NCI-H146 (cell line): ENCODE data around the gene LNPK.
A peak's percentile ranks its signal among the peaks of the same experiment; 100 is the strongest.
"Not testable (repeated sequence)": the region's sequence is repeated elsewhere in the genome, so short reads cannot be mapped to it uniquely, and the experiment has no call there.

Source experiments
- DNase-seq: peaks from one replicate; lab custom pipeline; 2025; lab: John Stamatoyannopoulos, UW

Gene LNPK

GRCh38 chr2:175973373-175973772 lies 28.7 kb downstream of the LNPK start:
- DNase-seq = no peak

DNA sequence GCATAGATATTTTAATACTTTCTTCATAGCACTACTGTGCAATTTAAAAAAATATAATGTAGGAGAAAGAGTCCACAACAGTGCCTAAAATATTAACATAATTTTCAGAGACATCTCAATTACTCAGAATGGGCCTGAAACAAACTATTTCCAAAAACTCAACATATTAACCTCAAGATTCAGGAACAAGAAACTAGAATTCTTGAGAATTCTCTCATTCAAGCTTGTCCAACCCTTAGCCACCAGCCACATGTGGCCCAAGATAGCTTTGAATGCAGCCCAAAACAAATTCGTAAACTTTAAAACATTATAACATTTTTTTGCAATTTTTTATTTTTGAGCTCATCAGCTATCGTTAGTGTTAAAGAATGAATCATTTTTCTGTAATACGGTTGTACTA lies 35.2 kb downstream of the LNPK start:
- no peak for DNase-seq

DNA sequence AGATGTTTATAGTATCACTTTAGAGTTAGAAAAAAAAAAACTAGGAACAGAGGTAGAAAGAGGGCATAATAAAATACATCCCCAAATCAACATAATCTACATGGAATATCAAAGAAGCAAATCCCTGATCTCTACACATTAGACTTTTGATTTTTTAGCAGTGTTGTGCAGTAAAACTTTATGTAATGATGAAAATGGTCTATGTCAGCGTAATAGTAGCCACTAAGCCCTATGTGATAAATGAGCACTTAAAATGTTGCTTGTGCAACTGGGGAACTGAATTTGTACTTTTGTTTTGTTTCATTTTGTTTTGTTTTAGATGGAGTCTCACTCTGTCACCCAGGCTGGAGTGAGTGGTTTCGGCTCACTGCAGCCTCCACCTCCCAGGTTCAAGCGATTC lies 36.3 kb downstream of the LNPK start:
- no peak for DNase-seq

DNA sequence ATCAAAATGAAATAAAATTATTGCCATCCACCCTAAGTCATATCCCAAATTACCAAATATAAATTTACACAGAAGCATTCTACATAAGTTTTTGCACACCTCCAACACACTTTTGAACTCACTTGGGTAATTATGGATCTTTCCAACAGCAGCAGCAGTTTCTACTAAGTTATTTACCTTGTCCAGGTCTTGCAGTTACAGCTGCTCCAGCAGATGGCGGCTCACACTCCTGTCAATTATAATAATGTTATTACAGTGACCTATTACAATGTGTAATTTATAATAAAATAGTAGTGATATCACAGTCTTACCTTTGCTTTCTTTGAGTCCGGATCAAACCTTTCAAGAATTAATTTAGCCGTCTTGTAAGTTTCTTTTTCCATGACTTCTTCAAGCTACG lies 37.9 kb downstream of the LNPK start:
- no peak for DNase-seq

- not testable (repeated sequence) for DNase-seq
Observed at GRCh38 chr2:175963171-175963570, 38.9 kb downstream of the LNPK start.

- no peak for DNase-seq
Observed at GRCh38 chr2:175957845-175958244, 44.2 kb downstream of the LNPK start.

DNA sequence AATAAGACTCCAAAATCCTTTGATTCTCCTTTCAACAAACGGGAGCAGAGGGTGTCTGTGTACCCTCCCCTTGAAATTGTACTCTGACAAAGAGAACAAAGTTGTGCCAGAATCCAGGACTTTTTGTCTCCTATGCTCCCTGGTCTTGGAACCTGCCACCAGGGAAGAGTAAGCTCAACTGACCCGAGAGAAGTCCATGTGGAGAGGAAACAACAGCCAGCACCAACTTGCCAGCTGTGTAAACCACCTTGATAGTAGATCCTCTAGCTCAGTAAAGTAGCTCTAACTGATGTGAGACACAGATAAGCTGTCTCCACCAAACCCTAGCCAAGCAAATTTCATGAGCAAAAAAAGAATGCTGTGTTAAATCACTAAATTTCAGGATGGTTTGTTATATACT lies 46.9 kb downstream of the LNPK start:
- DNase-seq = peak; percentile 35

GRCh38 chr2:175950512-175950911 lies 51.6 kb downstream of the LNPK start:
- DNase-seq = no peak

DNA sequence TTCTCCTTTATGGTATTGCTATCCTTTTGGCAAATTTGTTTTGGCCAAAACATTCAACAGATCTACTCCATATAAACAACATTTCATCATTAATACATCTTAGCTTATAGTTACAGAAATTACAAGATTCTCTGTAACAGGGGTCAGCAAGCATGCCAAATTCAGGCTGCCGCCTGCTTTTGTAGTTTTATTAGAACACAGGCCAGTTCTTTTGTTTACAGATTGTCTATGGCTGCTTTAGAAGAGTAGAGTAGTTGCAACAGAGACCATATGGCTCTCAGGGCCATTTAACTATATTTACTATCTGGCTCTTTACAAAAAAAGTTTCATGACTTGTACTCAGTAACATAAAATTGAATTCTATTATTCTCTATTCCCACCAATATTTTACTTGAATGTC lies 53.9 kb downstream of the LNPK start:
- no peak for DNase-seq

DNA sequence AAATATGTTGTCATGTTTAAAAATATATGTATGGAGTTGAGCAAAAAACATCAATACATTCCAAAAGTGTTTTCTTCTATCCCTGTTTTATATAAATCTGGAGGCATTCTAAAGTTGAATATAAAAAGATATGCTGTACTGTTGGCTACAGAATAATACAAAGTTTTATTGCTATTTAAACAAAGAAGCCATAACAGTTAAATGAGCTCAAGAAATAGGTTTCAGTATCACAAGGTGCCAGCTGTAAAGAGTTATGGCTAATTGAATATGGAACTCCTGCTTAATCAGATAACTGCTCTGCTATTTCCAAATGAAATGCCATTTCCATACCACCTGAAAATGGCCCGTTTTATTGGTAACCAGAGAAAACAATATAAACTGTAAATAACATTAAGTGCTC lies 55.0 kb downstream of the LNPK start:
- no peak for DNase-seq

DNA sequence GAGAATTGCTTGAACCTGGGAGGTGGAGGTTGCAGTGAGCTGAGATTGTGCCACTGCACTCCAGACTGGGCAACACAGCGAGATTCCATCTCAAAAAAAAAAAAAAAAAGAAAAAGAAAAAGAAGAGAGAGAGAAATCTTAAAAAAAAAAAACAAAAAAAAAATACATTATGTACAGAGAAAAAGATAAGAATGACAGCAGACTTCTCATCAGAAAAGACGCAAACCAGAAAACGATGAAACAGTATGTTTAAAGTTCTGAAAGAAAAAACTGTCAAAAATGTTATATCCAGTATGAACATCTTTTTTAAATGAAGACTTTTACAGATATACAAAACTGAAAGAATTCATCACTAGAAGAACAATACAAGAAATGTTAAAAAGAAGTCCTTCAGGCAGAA lies 60.4 kb downstream of the LNPK start:
- no peak for DNase-seq

DNA sequence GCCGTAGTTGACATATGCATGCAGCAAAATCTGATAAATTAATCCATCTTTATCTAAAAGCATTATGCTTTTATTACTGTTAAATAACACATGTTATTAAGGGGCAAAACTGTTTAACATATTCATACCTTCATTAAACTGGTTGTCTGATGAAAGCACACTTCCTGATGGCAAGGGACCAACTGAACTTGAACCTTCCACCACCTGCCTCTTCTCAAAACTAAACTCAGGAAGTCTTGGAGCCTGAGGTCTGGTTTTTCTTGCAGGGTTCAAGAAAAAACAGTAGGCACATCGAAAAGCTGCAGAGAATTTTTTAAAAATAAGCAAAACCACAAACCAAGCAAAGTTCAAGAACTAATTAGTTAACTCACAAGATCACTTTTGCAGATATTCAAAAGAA lies 64.9 kb downstream of the LNPK start:
- no peak for DNase-seq

GRCh38 chr2:175935289-175936181 lies 66.5 kb downstream of the LNPK start:
- DNase-seq = no peak

DNA sequence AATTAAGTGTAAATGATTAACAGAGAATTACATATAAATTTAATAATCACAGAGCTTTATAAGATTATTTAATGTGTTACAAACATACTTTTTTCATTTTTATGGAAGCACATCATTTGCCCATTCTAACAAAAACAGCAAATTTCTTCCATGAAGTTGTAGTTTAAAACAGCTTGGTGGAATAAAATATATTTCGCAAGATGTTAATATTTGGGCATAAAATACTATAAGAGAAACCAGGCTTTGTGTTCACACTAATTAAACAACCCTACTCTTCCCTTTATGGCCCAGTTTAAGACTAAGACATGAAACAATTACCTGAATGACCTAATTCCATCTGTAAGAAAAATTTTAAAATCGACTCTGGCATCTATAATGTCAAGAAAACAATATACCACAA lies 69.4 kb downstream of the LNPK start:
- DNase-seq = no peak

DNA sequence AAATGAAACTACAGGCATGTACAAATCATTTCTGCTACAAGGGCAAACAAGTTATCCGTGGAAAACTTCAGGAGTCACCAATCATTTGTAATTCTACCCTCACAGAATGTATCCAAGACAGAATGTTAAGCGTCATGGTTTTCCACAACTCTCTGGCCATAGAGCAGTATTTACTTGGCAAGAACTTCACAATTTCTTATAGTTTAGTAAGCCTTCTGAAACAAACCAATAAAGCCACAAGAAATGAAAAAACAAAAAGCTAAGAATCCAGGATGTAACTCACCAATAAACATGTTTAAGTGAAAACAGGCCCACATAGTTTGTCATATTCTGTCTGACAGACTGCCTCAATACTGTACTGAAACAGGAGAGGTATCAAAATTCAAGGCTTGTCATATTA lies 70.3 kb downstream of the LNPK start:
- no peak for DNase-seq

GRCh38 chr2:175930504-175930903 lies 71.6 kb downstream of the LNPK start:
- no peak for DNase-seq

- DNase-seq = no peak
Observed at GRCh38 chr2:175929850-175930249, 72.2 kb downstream of the LNPK start.

- no peak for DNase-seq
Observed at GRCh38 chr2:175926272-175926671, 75.8 kb downstream of the LNPK start.

GRCh38 chr2:175922160-175922559 lies 79.9 kb downstream of the LNPK start:
- no peak for DNase-seq

DNA sequence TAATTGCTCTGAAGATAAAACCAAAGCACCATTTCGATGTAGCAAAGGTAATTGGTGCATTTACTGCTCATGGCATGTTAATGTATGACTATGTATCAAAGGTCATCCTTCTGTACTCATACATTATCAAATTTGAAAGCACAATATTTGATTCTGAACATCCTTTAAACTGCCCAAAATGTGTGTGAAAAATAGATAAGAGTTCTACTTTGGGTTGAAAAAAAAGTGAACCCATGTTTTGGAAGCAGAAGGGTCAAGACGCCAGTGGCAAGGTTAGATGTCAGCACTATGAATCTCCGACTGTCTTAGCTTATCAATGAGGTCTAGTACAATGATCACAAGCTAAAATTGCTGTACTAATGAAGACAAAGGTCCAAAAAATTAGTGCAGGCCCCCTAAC lies 83.1 kb downstream of the LNPK start:
- DNase-seq = no peak

DNA sequence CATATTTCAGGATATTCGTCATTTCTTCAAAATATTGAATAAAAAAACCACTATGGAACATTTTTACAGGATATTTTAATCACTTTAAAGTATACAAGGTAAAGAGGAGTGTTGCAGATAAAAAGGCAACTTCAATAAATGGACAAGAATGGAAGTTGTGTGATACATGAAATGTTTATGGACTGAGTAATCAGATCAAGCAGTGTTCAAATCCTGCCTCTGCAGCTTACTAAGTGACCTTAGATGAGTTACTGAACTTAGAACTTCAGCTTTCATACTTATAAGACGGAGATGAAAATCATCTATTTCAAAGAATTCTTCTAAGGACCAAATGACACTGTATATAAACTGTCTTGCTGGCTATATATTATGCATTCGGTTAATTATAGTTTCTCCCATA lies 87.2 kb downstream of the LNPK start:
- DNase-seq = no peak

GRCh38 chr2:175913849-175914743 lies 88.0 kb downstream of the LNPK start:
- DNase-seq = not testable (repeated sequence)

DNA sequence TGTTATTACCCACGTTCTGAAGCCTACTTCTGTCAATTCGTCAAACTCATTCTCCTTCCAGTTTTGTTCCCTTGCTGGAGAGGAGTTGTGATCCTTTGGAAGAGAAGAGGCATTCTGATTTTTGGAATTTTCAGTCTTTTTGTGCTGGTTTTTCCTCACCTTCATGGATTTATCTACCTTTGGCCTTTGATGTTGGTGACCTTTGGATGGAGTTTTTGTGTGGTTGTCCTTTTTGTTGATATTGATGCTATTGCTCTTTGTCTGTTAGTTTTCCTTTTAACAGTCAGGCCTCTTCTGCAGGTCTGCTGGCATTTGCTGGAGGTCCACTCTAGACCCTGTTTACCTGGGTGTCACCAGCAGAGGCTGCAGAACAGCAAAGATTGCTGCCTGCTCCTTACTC lies 88.8 kb downstream of the LNPK start:
- DNase-seq = not testable (repeated sequence)
